Stimulated activated CD8-positive, alpha-beta memory T cell treated with anti-CD3 and anti-CD28 coated beads, Interleukin-7, amount 100 ng/mL, for 48 hours (primary cell): ENCODE measurements around the gene PSG4.
"Not testable (repeated sequence)": the region's sequence is repeated elsewhere in the genome, so short reads cannot be mapped to it uniquely, and the experiment has no call there.

Source experiments
- DNase-seq, 2 donors: peaks; one replicate each; pipeline ENCODE4 v3.0.0-alpha.2; 2020; ENCODE audit warnings: low read depth in 1 of 2; ENCODE audit errors: extremely low read depth in 1 of 2

The PSG4 gene

DNA sequence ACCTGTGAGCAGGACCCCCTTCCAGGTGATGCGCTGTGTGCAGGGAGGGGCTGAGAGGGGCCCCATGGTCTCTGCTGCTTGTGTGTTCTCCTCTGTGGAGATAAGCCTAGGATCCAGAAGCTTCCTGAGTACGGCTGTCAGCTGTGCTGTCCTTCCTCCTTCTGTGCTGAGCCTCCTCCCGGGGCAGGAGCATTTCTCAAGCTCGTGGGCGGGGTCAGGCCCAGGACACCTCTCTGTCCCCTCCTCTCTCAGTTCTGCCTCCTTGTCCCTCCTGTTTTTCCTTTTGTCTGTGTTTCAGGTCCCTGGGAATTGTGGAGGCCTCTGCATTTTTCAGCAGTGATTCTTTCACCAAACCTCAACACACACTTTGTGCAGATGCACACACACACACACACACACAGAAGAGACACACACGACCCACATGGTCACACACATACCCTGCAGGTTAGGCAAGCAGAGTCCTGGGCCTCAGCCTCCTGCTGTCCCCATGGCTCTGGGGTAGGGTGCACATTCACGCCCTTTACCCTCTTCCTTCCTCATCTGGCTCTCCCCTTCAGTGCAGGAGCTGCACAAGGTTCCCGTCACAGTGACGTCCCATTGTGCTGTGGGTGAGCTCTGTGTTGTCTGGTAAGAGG is at the start of gene PSG4:
Gene PSG4 (minus strand): TSS at position 168 of the 635 bp plus-strand sequence. CDS start 102 bp downstream, at position 66.
- not testable (repeated sequence) for DNase-seq

DNA sequence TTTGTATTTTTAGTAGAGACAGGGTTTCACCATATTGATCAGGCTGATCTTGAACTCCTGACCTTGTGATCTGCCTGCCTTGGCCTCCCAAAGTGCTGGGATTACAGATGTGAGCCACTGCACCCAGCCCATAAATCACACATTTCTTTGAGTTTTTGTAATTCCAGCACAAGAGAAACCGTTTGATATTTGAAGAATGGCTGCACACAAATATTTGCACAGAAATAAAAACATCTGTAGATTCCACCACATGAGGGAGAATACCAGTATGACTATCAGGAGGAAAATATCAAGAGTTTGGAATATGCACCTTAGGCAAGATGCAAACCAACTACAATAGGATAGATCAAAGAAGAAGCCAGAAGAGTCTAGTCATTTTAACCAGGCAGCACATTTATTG is 46.0 kb upstream of the PSG4 start:
- DNase-seq, result not testable (repeated sequence)

DNA sequence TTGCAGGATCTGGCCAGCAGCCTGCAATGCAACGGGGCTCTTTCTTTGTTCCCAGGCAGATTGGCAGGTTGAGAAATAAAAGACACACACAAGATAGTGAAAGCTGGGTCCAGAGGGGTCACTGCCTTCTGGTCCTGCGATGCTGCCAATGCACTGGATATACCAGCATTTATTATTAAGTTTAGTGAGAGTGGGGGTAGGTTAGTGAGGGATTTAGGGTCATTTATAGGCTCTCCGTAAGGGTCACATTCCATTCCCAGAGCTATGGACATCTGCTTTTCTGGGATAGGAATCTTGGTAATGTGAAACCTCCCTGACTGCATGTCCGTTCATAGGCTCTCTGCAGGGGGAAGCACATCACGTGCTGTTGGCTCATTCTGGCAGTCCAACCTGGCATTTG is 44.9 kb upstream of the PSG4 start:
- DNase-seq, result not testable (repeated sequence)

DNA sequence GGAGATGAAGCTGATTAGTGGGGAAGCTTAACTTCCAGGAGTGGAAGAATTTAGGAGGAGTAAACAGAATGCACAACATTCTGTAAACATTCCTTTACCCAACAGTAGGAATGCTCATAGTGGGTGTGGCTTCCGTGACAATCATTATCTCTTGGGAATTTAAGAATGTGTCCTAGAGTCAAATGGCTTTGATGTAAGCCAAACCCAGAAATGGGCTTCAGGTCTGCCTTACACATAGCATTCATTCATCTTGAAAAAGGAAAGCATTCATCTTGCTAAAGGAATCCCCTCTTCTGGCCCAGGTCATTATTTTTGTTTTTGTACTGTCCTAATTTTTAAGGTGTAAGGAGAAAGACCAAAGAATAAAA is 43.2 kb upstream of the PSG4 start:
- not testable (repeated sequence) for DNase-seq

DNA sequence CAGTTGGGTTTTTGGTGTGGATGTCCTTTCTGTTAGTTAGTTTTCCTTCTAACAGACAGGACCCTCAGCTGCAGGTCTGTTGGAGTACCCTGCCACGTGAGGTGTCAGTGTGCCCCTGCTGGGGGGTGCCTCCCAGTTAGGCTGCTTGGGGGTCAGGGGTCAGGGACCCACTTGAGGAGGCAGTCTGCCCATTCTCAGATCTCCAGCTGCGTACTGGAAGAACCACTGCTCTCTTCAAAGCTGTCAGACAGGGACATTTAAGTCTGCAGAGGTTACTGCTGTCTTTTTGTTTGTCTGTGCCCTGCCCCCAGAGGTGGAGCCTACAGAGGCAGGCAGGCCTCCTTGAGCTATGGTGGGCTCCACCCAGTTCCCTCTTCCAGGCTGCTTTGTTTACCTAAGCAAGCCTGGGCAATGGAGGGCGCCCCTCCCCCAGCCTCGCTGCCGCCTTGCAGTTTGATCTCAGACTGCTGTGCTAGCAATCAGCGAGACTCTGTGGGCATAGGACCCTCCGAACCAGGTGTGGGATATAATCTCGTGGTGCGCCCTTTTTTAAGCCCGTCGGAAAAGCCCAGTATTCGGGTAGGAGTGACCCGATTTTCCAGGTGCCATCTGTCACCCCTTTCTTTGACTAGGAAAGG is 41.9 kb upstream of the PSG4 start:
- not testable (repeated sequence) for DNase-seq

DNA sequence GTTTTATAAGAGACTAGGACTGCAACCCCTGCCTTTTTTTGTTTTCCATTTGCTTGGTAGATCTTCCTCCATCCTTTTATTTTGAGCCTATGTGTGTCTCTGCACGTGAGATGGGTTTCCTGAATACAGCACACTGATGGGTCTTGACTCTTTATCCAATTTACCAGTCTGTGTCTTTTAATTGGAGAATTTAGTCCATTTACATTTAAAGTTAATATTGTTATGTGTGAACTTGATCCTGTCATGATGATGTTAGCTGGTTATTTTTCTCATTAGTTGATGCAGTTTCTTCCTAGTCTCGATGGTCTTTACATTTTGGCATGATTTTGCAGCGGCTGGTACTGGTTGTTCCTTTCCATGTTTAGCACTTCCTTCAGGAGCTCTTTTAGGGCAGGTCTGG is 40.4 kb upstream of the PSG4 start:
- not testable (repeated sequence) for DNase-seq

DNA sequence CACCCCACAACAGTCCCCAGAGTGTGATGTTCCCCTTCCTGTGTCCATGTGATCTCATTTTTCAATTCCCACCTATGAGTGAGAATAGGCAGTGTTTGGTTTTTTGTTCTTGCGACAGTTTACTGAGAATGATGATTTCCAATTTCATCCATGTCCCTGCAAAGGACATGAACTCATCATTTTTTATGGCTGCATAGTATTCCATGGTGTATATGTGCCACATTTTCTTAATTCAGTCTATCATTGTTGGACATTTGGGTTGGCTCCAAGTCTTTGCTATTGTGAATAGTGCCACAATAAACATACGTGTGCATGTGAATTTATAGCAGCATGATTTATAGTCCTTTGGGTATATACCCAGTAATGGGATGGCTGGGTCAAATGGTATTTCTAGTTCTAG is 36.8 kb upstream of the PSG4 start:
- not testable (repeated sequence) for DNase-seq

DNA sequence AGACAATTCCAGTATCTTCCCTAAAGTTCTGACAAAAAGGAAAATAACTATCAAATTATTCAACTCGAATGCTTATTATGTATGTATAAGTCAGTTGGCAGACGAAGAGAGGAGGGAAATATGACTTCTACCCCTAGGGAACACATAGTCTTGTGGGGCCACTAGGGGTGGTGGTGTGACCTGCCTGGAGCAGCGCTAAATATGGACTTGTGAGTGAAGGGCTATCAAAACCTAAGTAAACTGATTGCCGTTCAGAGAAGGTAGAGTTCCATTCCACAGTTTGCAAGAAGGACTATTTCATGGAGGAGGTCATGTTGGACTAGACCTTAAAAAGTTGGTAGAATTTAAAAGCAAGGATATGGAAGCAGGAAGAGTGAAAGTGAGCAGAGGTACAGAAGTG is 32.8 kb upstream of the PSG4 start:
- DNase-seq, result not testable (repeated sequence)

DNA sequence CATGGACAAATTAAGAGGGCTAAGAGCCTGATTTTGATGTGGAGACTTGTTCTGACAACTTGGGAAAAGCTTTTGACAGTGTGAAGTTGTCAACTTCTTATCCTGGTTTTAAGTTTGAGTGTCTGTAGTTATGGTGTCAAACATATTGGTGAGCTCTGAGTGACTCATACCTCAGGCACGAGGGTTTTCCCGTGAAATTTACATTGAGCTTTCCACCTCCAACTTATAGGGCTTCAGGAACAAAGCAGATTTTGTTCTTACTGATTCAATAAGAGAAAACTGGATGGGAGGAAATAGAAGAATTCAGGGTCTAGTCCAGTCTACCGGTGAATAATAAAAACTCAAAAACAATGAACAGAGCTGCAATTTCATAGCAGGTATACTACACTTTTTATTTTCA is 30.2 kb upstream of the PSG4 start:
- not testable (repeated sequence) for DNase-seq

DNA sequence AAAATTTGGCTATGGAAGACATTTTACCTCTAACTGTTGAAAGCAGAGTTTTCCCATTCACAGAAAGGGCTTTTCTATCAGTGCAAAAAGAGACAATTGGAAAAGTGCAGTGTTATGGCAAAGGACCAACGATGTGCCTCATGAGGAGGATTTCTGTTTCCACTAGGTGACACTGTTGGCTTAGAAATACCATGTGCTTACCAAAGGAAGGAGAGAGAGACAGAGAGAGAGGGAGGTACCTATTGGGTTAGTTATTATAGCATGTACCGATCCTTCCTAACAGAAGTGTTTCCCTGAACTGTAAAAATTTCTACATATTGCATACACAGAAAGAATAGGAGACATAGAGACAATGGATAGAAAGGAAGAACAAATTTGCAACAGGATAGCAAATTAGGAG is 23.9 kb upstream of the PSG4 start:
- no peak for DNase-seq

DNA sequence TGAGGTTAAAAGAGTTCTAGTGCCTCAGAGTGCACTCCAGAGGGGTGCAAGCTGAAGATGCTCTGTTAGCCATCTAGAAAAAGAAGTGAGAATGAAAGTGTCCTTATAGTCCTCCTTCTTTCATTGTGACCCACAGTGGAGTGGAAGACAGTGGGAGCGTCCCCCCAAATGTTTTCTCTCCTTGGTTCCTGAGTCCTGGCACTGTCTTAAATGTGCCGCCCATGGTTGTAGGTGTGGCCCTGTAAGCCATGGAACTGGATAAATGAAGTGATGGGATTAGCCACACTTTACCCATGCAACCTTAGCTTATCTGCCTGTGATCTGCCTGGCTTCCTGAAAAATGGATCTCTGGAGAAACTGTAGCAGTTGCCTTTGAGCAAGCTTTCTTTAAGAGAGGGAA is 23.3 kb upstream of the PSG4 start:
- DNase-seq, result not testable (repeated sequence)

DNA sequence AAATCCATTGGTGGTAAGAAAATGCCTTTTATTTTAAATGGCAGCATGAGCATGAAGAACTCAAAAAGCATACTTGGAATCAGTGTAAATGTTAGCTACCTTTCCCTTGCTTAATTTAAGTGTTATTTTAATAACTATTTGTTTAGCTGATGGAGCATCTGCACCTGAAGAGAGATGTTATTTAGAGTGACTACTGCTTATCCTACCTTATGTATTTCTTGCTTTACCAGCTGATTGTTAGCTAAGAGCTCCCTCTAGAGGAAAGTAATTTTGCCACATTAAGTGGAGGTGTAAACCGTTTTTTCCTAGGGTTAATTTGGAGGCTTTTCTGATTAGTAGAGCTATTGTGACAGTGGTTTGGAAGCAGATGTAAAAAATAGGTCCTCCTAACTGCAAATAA is 21.5 kb upstream of the PSG4 start:
- DNase-seq, result not testable (repeated sequence)

DNA sequence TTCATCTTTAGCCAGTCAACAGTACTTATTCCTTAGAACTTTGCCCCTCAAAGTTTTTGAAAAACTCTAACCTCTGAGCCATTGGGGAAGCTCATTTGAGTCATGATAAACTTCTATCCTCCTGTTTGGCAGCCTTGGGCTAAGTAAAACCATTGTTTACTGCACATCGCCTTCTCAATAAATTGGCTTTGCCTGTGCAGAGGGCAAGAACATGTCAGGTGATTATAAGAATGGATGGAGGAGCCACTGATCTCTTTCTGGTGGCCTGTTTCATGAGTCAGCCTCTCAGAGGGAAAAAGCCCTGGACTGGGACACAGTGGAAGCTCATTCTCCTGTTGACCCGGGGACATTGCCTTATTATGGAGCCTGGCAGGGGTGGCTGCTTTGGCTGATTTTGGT is 19.4 kb upstream of the PSG4 start:
- no peak for DNase-seq

DNA sequence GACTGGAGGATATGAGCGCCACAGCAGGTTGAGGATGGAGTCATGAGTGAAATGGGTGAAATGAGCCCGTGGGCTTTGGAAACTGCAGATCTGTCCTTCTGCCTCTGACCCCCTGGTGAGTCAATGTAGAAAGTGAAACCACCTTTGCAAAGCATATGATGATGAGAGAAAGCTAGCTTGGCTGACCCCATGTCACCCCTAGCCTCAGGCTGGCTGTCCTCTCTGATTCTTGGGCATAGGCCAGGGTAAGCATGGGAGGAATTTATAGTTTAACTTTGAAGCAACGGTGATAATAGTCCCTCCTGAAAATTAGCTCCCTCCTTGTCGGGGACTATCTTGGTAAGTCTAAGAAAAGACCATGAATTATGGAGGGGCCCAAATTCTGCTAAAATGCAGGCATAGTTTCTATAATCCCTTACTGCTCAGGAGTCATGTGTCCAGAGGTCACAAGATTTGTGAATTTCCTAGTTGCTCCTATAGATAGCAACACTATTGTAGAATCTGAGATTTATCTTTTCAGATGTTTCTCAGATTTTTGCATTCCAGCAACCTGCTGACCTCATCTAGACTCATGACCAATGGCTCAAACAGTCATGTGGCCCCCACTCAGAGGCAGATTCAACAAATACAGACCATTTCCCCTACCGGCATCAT is 18.9 kb upstream of the PSG4 start:
- not testable (repeated sequence) for DNase-seq

DNA sequence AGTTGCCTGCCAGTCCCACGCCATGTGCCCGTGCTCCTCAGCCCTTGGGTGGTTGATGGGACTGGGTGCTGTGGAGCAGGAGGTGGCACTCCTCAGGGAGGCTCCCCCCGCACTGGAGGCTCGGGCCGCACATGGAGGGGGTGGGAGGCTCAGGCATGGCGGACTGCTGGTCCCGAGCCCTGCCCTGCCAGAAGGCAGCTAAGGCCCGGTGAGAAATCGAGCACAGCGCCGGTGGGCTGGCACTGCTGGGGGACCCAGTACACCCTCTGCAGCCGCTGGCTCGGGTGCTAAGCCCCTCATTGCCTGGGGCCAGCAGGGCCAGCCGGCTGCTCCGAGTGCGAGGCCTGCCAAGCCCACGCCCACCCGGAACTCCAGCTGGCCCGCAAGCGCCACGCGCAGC is 16.5 kb upstream of the PSG4 start:
- DNase-seq, result not testable (repeated sequence)

DNA sequence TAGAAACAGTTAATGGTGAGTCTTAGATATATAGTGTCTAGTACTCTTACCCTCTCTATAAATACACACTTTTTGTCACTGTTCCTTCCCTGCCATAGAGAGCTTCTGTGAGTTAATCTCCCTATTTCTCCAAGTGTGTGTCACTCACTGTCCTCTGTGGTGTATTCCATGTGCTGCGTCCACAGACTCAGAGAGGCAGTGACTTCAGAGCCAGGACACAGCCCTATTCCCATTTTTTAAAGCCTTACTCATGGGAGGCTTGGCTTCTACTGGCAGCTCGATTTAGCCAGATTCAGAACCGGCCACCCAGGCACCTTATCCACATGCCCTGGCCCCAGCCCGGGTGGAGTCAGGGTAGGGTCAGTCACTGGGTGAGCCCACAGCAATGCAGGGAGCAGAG is 13.7 kb upstream of the PSG4 start:
- DNase-seq, result not testable (repeated sequence)

DNA sequence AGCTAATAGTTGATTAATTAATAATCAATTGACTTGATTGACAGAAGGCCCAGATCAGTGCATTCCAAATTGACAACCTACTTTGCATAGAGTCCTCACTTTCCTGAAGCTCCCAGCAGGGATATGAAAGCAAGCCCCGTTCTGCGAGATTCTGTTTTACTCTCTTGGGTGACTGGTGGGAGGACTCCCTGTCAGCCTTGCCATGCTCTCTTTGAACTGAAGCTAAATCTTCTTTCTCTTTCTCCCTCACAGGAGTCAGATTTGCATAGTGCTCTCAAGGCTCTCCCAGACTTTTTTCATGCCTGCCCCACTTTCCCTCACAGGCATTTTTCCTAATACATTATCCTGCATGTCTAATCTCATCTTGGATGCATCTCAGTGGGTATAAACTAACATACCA is 10.4 kb upstream of the PSG4 start:
- not testable (repeated sequence) for DNase-seq

DNA sequence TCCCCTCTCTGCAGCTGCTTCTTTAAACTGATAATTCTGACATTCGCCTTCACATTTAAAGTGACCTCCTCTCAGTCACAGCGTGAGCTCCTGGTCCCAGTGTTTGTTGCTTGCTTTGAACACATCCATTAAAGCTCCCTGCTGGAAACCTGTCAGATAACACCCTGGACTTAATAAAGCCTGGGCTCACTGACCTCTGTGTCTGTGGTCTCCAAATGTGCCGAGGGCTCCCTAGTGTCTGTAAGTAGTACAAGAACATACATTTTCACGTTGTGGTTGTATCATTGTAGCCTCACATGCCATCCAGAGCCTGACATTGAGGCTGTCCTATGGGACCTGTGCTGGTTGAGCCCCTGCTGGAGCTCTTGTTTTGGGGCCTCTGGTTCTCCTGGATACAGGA is 2.6 kb upstream of the PSG4 start:
- DNase-seq, result no peak

DNA sequence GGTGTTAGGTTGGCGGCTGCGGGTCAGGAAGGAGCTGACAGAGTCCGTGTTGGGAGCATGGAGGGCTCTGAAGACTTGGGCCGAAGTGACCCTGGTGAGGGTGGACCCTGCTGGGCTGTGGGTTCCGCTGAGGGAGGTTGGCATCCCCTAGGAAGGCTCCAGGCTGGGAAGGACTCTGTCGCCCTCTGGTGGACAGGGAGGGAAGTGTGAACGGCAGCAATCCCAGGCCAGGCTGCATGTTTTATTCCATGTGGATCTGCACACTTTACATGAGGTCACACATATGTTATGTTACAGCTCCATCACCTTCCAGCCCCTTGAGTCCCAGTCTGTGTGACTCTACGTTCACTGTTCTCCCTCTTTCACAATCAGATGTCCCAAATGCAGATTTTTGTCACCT is 1.7 kb upstream of the PSG4 start:
- not testable (repeated sequence) for DNase-seq

DNA sequence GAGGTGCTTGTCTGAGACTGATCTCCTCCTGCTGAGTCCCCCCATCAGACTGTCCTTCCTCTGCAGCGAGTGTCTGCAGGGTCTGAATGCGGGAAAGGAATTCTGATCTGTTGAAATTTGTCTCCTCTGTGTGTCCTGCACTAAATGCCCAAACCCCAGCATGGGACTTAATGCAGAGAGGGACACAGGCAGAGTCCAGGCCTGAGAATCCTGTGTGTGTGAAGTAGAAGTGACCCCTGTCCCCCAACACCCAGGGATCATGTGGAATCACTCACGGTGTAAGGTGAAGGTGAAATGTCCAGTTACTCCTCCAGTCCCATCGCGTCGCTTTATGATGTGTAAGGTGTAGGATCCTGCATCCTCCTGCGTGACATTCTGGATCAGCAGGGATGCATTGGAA is 1.8 kb downstream of the PSG4 start:
- DNase-seq, result not testable (repeated sequence)

DNA sequence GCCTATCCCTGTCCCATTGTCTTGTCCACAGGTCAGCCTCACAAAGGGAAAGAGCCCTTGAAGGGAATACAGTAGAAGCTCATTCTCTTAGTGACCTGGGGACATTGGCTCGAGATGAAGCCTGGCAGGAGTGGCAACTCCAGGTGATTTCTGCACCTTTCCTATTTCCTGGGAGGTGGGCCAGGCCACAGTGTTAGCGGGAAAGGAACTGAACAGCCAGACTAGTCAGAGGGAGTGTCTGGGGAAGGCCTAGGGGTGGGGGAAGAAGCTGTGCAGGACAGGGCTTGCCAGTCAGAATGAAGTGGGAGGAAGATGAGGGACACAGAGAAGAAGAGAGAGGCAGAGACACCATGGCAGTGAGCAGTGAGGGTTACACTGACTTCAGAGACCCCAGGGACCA is 3.5 kb downstream of the PSG4 start:
- DNase-seq, result not testable (repeated sequence)

DNA sequence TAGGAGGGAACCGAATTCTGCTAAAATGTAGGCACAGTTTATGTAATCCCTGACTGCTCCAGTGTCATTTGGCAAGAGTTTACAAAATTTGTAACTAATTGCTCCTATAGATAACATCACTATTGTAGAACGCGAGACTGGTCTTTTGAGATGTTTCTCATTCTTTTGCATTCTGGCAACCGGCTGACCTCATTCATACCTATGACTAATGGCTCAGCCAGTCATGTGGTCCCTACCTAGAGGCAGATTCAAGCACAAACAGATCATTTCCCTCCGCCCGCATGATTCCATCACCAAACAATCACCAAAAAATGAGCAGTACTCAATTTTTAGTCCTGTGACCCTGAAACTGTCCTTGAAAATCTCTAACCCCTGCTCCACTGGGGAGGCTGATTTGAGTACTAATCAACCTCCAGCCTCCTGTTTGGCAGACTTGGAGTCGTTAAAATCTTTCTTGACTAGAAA is 4.1 kb downstream of the PSG4 start:
- not testable (repeated sequence) for DNase-seq
